WI38 (cell line): ENCODE measurements around the gene SLCO1A2.

Experiments used
- H3K4me3 ChIP-seq: 2 replicates; pipeline ENCODE4 v1.5.1; 2011; ENCODE audit warnings: low read depth, mild to moderate bottlenecking, control low read depth, low read length
- CTCF ChIP-seq: IDR thresholded peaks from 2 replicates; pipeline ENCODE4 v1.5.1; 2012; ENCODE audit warnings: low read depth, mild to moderate bottlenecking, control low read depth, low read length

Gene SLCO1A2

GRCh38 chr12:21294176-21294575 lies 40.5 kb downstream of the SLCO1A2 start:
- TF ChIP-seq CTCF: no peak
- H3K4me3 ChIP-seq: no peak overlapping the region

GRCh38 chr12:21292111-21292510 lies 42.6 kb downstream of the SLCO1A2 start:
- TF ChIP-seq CTCF: no peak
- H3K4me3 ChIP-seq: no peak overlapping the region

GRCh38 chr12:21289698-21290097 lies 45.0 kb downstream of the SLCO1A2 start:
- TF ChIP-seq CTCF: no peak
- H3K4me3 ChIP-seq: no peak overlapping the region

GRCh38 chr12:21276826-21277225 lies 57.9 kb downstream of the SLCO1A2 start:
- TF ChIP-seq CTCF: no peak
- no peak overlapping the region for H3K4me3 ChIP-seq

GRCh38 chr12:21265932-21266331 lies 68.8 kb downstream of the SLCO1A2 start:
- no peak for TF ChIP-seq CTCF
- H3K4me3 ChIP-seq: no peak overlapping the region

GRCh38 chr12:21264232-21264631 lies 70.5 kb downstream of the SLCO1A2 start:
- no peak overlapping the region for H3K4me3 ChIP-seq
- no peak for TF ChIP-seq CTCF

GRCh38 chr12:21257172-21257571 lies 77.5 kb downstream of the SLCO1A2 start:
- no peak for TF ChIP-seq CTCF
- no peak overlapping the region for H3K4me3 ChIP-seq
